NB4 (cell line): ENCODE measurements around the gene CDCA5.

Source experiments
- DNase-seq: peaks from one replicate; pipeline ENCODE4 v3.0.0; 2010; ENCODE audit warnings: low read depth
- H3K4me3 ChIP-seq: one replicate; pipeline ENCODE4 v1.5.1; 2011; ENCODE audit warnings: mild to moderate bottlenecking, low read depth, low read length, moderate library complexity
- CTCF ChIP-seq: IDR thresholded peaks from one replicate; pipeline ENCODE4 v1.5.1; 2012; ENCODE audit warnings: low read depth, low read length
- MYC ChIP-seq: IDR thresholded peaks from 2 replicates; pipeline ENCODE4 v1.6.1; 2011; ENCODE audit warnings: low read depth, low read length
- POLR2A ChIP-seq: IDR thresholded peaks from 2 replicates; pipeline ENCODE4 v1.6.1; 2011; ENCODE audit warnings: mild to moderate bottlenecking; ENCODE audit not compliant: insufficient read length; ENCODE audit errors: extremely low read depth
- TF ChIP-seq, protein P1 (sequence below): IDR thresholded peaks from 2 replicates; pipeline ENCODE4 v1.6.1; 2011; ENCODE audit warnings: low read depth, low read length

Gene CDCA5

GRCh38 chr11:65083134-65083833, 556 bp downstream of the CDCA5 start:
- H3K4me3 ChIP-seq, result peak overlapping the region; percentile 96
- no peak for TF ChIP-seq MYC
- no peak for TF ChIP-seq CTCF
- TF ChIP-seq POLR2A, result no peak
- TF ChIP-seq, protein P1, sequence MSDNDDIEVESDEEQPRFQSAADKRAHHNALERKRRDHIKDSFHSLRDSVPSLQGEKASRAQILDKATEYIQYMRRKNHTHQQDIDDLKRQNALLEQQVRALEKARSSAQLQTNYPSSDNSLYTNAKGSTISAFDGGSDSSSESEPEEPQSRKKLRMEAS, result no peak
- no peak for DNase-seq

DNA sequence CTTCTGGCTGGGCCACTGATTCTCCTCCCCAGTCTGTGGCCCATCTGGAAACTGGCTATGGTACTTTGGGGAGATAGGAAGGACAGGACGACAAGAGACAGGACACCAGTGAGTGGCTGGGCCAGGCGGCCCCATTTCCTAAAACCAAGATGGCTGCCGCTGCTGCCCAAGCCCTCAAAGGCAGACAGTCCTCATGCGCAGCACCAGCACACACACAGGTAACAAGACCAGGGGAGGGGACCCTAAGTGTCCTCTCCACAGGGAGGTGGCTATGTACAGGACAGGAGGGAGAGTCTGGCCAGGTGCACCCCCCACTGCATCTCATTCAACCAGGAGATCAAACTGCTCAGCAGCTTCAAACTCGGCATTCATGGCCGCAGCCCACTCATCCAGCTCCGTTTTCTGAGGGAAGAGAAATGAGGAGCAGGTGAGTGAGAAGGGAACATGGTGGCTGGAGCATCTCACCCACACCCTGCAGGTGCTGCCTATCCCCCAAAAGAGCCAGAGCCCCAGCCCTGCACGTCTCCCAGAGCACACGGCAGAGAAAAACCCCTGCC, 5.0 kb downstream of the CDCA5 start:
- TF ChIP-seq CTCF, result no peak
- H3K4me3 ChIP-seq, result peak overlapping the region; percentile 10
- DNase-seq, result no peak

GRCh38 chr11:65078151-65078550, 5.7 kb downstream of the CDCA5 start:
- TF ChIP-seq CTCF (peak; percentile 69), MYC (peak; percentile 78), POLR2A (no peak)
- TF ChIP-seq, protein P1, result peak; percentile 72
- peak; percentile 74 for DNase-seq
- peak overlapping the region; percentile 10 for H3K4me3 ChIP-seq

GRCh38 chr11:65077451-65077850, 6.4 kb downstream of the CDCA5 start:
- DNase-seq, result peak; percentile 51
- TF ChIP-seq, protein P1, result no peak
- no peak overlapping the region for H3K4me3 ChIP-seq

DNA sequence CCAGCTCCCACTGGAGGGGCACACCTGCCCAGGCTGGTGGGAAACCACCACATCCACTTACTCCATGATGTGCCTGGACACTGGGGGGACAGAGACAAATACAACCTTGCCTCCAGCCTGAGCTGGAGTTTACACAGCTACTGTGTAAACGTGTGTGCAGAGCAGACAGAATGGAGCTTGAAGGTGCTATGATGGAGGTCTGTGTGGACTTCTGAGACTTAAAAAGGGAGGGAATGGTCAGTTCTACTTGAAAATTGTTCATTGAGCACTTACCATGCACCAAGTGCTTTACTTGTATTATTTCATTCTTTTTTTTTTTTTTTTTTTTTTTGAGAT, 11.2 kb downstream of the CDCA5 start:
- TF ChIP-seq CTCF, result no peak
- TF ChIP-seq, protein P1, result no peak
- TF ChIP-seq POLR2A, result no peak
- no peak for TF ChIP-seq MYC
- H3K4me3 ChIP-seq, result no peak overlapping the region
- DNase-seq, result no peak

DNA sequence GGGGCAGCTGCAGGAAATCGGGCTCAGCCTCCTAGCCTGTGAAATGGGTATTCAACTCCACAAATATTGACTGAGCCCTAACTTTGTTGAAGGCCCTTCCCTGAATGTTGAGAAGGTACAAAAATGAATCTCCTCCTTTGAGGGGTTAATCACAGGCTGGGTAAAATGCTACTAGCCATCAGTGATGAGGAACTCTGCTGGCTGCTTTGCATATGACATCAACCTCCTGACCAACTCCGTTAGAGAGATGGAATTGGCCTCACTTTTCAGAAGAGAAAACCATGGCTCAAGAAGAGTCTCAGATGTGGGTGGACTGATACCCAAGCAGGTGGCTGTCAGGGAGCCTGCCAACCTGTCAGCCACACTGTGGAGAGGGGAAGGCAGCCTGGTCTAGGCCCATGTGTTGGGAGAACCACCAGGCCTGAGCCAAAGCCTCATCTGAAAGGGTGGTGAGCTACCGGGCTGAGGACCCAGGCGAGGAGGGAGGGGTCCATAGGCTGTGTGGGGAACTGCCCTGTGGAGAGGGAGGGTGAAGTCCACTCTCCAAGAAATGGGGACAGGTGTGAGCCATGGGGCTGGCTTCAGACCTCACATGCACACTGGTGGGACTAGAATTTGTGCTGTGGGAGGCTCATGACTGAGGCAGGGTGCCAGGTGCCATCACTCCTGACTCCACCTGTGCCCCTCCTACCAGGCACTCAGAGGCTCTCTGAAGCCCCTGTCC, 11.8 kb downstream of the CDCA5 start:
- DNase-seq, result no peak
- TF ChIP-seq, protein P1, result no peak
- TF ChIP-seq POLR2A, result no peak
- TF ChIP-seq MYC, result no peak
- TF ChIP-seq CTCF, result no peak
- no peak overlapping the region for H3K4me3 ChIP-seq
